ENCODE results near the gene MAGED2. TPM values are rescaled to one million over a fixed set of nuclear protein-coding genes. Genes with fewer than 3 reads are reported as not detected.

Gene MAGED2
- total RNA-seq, 4 donors from 2014 or later, result 64.4 to 78.0 (median 70.0) TPM

GRCh38 chrX:54812306-54812705 lies 4.8 kb downstream of the MAGED2 start:
- WGBS, result 58% methylated on average over 3 of the region's 3 CpGs
- H3K27ac ChIP-seq, result no peak overlapping the region
- H3K27me3 ChIP-seq, result no peaks in the 10 kb centered on the region
- H3K36me3 ChIP-seq, result peaks cover 55% of the 10 kb centered on the region
- H3K9me3 ChIP-seq, result no peaks in the 10 kb centered on the region
- no peak for DNase-seq (ENCODE audit: low spot score in 2 of 2)
- TF ChIP-seq POLR2A (IDR thresholded peaks at IDR 0.05), result no peak
- TF ChIP-seq, protein P1, sequence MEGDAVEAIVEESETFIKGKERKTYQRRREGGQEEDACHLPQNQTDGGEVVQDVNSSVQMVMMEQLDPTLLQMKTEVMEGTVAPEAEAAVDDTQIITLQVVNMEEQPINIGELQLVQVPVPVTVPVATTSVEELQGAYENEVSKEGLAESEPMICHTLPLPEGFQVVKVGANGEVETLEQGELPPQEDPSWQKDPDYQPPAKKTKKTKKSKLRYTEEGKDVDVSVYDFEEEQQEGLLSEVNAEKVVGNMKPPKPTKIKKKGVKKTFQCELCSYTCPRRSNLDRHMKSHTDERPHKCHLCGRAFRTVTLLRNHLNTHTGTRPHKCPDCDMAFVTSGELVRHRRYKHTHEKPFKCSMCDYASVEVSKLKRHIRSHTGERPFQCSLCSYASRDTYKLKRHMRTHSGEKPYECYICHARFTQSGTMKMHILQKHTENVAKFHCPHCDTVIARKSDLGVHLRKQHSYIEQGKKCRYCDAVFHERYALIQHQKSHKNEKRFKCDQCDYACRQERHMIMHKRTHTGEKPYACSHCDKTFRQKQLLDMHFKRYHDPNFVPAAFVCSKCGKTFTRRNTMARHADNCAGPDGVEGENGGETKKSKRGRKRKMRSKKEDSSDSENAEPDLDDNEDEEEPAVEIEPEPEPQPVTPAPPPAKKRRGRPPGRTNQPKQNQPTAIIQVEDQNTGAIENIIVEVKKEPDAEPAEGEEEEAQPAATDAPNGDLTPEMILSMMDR (IDR thresholded peaks at IDR 0.05), result no peak
- no peak for TF ChIP-seq EP300 (IDR thresholded peaks at IDR 0.05)
- TF ChIP-seq POLR2AphosphoS5 (IDR thresholded peaks at IDR 0.05), result no peak
- H3K4me1 ChIP-seq, result peaks cover 21% of the 10 kb centered on the region
- H3K4me3 ChIP-seq, result no peak overlapping the region

GRCh38 chrX:54817220-54817820 lies 9.8 kb downstream of the MAGED2 start:
- H3K4me1 ChIP-seq, result no peaks in the 10 kb centered on the region
- DNase-seq (ENCODE audit: low spot score in 2 of 2), result no peak
- H3K27ac ChIP-seq, result no peak overlapping the region
- 74% methylated on average over 7 of the region's 7 CpGs for WGBS
- TF ChIP-seq POLR2A (IDR thresholded peaks at IDR 0.05), result no peak
- TF ChIP-seq EP300 (IDR thresholded peaks at IDR 0.05), result no peak
- TF ChIP-seq, protein P1 (IDR thresholded peaks at IDR 0.05), result no peak
- no peak for TF ChIP-seq POLR2AphosphoS5 (IDR thresholded peaks at IDR 0.05)
- H3K27me3 ChIP-seq, result no peaks in the 10 kb centered on the region
- no peak overlapping the region for H3K4me3 ChIP-seq
- peaks cover 37% of the 10 kb centered on the region for H3K36me3 ChIP-seq
- H3K9me3 ChIP-seq, result no peaks in the 10 kb centered on the region

- no peaks in the 10 kb centered on the region for H3K4me1 ChIP-seq
- H3K27ac ChIP-seq, result no peak overlapping the region
- no peak overlapping the region for H3K4me3 ChIP-seq
- no peaks in the 10 kb centered on the region for H3K9me3 ChIP-seq
- 40% methylated on average over 5 of the region's 5 CpGs for WGBS
- DNase-seq (ENCODE audit: low spot score in 2 of 2), result no peak
- no peak for TF ChIP-seq POLR2A (IDR thresholded peaks at IDR 0.05)
- TF ChIP-seq POLR2AphosphoS5 (IDR thresholded peaks at IDR 0.05), result no peak
- TF ChIP-seq EP300 (IDR thresholded peaks at IDR 0.05), result no peak
- TF ChIP-seq, protein P1 (IDR thresholded peaks at IDR 0.05), result no peak
- H3K36me3 ChIP-seq, result peaks cover 28% of the 10 kb centered on the region
- H3K27me3 ChIP-seq, result no peaks in the 10 kb centered on the region
Observed at GRCh38 chrX:54818221-54818620, 10.7 kb downstream of the MAGED2 start.

DNA sequence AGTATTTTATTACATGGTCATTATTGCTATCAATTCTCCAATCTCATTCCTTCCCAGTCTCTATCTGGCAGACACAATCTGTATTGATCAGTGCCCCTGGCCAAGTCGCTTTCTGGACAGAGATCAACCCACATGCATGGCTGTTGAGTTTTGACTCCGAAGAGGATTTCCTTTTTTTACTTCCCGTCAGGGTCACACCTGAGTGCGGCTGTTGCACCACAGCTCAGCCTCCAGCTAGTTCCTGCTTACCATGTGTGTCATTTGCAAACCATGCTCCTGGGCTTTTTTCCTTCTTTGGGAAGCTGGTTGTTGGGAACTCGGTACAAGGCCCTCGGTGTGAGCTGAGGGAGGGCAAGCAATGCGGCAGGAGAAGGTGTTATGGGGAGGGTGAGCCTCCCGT lies 11.7 kb downstream of the MAGED2 start:
- 55% methylated on average over 8 of the region's 8 CpGs for WGBS
- H3K4me3 ChIP-seq, result no peak overlapping the region
- no peaks in the 10 kb centered on the region for H3K27me3 ChIP-seq
- peaks cover 20% of the 10 kb centered on the region for H3K36me3 ChIP-seq
- H3K4me1 ChIP-seq, result no peaks in the 10 kb centered on the region
- no peak for DNase-seq (ENCODE audit: low spot score in 2 of 2)
- H3K9me3 ChIP-seq, result no peaks in the 10 kb centered on the region
- H3K27ac ChIP-seq, result no peak overlapping the region
- TF ChIP-seq POLR2A (IDR thresholded peaks at IDR 0.05) (no peak), EP300 (IDR thresholded peaks at IDR 0.05) (no peak), POLR2AphosphoS5 (IDR thresholded peaks at IDR 0.05) (no peak)
- TF ChIP-seq, protein P1 (IDR thresholded peaks at IDR 0.05), result no peak

DNA sequence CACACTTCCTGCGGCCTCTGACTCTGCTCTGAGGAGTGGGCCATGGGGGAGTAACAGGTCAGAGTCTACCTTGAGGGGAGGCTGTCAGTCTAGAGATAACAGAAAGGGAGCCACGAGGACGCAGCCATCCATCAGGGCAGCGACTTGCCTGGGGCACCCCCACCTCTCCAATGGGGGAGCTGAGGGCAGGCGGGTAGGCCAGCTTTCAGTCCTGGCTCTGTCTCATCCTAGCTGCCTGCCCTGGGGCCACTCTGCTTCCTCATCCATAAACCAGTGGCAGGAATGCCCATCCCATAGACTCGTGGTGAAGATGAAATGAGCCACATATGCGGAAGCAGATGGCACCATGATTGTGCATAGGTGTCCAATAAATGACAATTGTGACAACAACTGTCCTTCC lies 13.2 kb downstream of the MAGED2 start:
- TF ChIP-seq EP300 (IDR thresholded peaks at IDR 0.05), result no peak
- no peak for TF ChIP-seq POLR2A (IDR thresholded peaks at IDR 0.05)
- TF ChIP-seq, protein P1 (IDR thresholded peaks at IDR 0.05), result no peak
- TF ChIP-seq POLR2AphosphoS5 (IDR thresholded peaks at IDR 0.05), result no peak
- peaks cover 5% of the 10 kb centered on the region for H3K36me3 ChIP-seq
- no peak for DNase-seq (ENCODE audit: low spot score in 2 of 2)
- H3K27ac ChIP-seq, result no peak overlapping the region
- H3K4me1 ChIP-seq, result no peaks in the 10 kb centered on the region
- WGBS, result no CpG with 5 or more reads among the region's 7 CpGs
- H3K27me3 ChIP-seq, result no peaks in the 10 kb centered on the region
- H3K9me3 ChIP-seq, result no peaks in the 10 kb centered on the region
- H3K4me3 ChIP-seq, result no peak overlapping the region

Measured in suprapubic skin (tissue), 4 donors.